Measurements from ENCODE around the gene LHX3.

LHX3 gene

DNA sequence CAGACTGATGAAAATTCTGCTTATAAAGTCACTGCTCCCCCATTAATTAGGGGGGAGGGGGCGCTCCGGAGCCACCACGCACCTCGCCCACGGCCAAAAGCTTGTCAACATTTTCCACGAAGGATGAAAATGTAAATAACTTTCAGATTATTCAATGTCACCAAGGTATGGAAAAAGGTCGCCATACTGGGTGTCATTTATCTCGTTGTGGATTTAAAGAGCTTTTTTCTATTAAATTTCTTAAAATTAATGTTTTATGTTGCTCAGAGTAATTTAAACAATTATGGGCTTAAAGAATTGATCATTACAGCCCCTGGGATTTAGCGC, 13.0 kb downstream of the LHX3 start:
- no peak for DNase-seq

DNA sequence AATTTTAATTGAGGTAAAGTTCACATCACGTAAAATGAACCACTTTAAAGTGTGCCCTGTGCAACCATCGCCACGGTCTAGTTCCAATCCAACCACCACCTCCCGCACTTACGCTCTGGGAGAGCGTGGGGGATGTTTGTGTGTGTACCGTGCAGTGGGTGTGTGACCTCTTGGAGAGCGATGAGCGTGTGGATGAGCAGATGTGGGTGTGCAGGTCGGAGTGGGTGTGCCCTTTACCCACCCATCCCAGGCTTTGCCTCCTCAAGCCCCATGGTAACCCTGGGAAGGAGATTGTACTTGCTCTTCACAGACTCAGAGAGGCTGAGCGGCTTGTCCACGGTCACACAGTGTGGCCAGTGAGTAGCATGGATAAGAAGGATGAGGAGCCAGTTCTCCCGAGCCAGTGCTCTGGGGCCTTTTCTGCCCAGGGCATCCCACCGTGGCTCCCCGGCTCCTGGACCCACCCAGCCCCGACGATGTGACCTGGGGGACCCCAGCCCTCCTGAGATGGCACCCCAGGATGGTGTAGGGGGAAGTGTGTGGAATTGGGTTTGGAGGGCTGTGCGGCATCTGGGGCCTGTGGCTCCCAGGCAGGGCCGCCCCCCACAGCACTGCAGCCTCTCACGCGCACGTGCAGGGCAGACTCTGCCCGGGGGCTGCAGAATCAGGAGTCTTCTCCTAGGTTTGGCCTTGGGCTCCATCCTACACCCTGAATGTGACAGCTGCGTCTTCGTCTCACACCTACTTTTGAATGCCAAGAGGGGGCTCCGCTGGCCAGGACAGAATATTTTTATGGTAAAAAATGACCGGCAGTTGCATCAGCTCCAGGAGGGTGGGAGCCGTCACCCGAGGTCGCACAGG, 13.6 kb downstream of the LHX3 start:
- no peak for DNase-seq

DNA sequence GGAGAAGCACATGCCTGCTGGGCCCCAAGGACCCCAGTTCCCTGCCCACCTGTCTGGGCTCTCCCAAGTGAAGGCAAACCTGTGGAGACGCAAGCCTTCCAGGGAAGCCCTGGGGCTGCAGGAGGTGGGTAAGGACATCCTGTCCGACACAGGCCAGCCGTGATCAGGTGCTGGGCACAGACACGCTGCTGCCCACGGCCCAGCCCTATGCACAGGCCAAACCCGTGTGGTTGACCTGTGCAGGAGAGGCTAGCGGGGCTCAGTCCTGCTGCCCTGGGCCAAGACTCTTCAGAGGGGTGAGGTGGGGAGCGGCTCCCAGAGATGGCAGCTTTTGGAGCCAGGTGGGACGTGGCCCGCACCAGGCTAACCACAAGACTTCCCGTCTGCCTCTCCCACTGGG, 14.3 kb downstream of the LHX3 start:
- DNase-seq = no peak

DNA sequence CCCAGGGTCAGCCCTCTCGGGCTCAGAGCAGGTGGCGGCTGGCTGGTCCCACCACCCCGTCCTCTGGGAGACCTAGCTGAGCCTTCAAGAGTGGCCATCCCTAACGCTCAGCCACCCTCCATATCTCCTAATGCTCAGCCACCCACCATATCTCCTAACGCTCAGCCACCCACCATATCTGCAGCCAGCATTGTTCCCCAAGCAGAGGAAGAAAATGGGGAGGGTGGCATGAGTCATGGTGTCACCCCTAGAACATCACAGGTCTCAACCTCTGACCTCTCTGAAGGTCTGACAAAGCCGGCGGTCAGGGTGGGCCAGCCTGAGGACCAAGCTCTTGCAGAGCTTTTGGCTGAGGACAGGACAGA, 14.7 kb downstream of the LHX3 start:
- DNase-seq = no peak

DNA sequence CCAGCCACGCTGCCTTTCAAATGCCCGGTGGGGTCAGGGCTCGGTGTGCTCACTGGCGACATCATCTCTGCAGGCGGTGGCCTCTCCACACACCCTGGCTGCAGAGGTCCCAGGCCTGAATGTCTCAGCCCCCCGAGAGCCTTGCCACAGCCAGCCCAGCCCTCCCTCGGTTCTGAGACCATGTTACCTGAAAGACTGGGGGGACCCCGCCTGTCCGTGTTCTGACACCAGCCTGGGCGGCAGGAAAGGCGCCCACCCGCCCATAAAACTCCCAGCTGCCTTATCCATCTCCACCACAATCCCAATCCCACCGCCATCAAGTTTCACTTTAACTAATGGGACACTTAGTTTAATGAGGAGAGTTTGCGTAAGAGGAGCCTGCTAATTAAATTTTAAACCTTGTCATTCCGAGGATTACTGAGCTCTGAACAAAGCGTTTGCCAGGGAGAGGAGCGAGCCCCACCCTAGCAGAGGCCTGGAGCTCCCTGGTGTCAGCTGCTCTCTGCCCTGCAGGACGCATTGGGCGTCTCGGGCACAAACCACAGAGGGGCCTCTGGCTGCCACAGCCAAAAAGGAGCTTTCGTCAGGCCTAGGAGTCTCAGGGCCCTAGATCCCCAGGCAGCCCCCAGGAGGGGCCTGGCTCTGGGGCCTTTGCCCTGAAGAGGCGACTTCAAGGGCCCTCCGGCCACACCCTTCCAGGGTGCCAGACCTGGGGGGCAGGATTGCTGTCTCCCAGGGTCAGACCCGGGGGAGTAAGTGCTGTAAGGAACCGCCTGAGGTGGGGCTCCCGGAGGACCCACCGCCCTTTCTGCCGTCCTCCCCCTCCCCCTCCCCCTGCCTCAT, 15.3 kb downstream of the LHX3 start:
- DNase-seq = no peak

DNA sequence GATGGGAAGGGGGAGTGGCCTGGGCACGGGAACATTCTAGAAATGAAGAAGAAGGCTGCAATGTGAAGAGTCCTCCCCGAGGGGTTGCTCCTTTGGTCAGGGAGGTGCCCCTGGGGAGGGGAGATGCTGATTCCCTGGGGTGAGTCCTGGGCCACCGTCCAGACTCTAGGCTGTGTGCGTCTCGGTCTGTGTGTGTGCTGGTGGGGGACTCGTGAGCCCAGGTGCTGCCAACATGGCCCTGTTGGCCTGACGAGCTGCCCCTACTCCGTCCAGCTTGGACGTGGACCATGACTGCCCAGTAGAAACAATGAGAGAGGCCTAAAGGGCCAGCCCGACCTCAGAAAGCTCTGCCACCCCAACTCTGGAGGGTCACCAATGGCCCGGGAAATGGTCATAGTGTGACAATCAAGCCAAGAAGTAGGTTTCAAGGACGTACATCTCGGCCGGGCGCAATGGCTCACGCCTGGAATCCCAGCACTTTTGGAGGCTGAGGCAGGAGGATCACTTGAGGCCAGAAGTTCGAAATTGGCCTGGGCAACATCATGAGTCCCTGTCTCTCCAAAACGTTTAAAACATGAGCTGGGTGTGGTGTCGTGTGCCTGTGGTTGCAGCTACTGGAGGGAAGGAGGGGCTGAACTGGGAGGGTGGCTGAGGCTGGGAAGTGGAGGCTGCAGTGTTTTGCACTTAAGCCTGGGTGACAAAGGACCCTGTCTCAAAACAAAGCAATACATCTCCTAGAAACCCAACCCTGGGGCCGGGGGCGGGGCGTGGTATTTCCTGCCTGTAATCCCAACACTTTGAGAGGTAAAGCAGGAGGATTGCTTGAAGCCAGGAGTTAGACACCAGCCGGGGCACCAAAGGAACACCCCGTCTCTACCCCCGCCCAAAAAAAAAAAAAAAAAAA, 17.0 kb downstream of the LHX3 start:
- no peak for DNase-seq

DNA sequence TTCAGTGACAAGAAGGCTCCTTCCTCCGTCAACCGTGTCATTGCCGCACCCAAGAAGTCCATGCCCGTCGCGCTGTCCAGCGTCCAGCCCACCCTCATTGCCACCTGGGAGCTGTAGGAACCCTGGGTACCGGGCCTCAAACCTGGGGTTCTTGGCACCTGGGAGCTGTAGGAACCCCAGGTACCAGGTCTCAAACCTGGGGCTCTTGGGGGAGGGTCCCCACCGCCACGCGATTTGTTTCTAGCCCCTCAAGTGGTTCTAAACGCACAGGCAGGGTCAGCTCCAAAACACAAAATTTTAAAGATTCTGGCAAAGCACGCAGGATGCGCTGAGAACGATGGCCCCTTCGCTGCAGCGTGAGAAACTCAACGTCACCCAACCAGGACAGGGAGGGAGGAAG, 17.7 kb downstream of the LHX3 start:
- DNase-seq = no peak

DNA sequence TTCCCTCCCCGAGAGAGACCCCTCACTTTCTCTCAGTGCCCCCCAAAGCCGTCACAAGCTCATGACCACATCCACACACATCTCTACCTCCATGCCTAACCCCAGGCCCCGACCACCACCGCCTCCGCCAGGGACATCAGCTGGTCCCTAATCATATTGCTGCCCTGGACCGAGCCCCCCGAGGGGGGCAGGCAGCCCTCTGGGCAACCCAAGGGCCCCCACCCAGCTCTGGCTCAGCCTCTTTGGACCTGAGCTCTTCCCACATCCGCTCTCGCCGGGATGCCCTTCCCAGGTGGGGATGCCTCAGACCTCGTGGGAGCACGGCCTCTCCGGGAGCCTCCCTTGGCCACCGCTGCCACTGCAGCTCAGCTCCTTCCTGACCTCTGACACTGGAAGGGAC, 18.5 kb downstream of the LHX3 start:
- DNase-seq = no peak

DNA sequence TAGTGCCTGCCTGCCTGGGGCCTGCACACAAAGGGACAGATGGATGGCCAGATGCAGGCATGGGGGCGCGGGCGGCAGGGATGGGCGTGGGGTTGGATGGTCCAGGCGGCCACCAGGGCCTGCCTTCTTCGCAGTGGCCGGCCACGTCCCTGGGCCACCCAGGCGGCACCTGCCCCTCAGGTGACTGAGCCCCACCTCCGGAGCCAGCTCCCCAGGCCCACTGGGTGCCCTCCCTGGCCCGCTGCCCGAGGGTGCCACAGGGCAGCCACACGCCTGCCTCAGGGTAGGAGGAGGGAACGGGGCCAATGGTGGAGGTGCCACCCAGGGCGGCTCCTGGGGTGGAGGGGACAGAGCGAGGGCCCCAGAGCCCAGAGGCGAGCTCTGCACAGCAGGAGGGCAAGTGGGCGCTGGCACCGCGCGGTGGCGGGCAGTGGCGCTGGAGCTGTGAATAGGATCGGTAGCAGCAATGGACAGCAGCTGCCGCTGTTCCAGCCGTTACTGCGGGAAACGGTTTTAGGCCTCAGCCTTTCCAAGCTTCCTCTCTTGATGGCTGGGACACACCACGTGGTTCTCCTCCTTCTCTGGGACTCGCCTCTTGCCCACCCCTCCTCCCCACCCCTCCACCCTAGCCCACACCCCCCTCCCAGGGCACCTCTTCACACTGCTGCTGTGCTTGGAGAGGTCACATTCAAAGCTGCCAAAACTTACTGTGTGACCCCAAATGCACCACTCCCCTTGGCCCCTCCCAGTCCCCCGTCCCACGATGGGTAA, 19.1 kb downstream of the LHX3 start:
- no peak for DNase-seq

DNA sequence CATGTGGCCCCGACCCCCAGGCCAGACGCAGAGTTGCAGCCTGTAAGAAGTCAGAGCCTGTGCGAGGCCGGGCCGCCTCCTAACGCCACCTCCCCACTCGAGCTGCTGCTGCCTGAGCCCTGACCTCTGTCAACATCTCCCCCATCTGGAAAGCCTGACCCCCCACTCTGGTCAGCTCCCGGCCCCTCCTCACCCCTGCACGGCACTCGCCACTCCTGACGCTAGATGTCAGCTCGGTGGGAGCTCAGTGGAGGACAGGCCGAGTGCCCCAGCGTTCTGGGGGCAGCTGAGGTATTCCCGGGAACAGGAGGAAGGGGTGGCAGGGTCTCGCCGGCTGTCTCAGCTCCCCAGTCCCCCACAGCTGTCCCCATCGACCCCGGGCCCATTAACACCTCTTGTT, 19.9 kb downstream of the LHX3 start:
- no peak for DNase-seq

DNA sequence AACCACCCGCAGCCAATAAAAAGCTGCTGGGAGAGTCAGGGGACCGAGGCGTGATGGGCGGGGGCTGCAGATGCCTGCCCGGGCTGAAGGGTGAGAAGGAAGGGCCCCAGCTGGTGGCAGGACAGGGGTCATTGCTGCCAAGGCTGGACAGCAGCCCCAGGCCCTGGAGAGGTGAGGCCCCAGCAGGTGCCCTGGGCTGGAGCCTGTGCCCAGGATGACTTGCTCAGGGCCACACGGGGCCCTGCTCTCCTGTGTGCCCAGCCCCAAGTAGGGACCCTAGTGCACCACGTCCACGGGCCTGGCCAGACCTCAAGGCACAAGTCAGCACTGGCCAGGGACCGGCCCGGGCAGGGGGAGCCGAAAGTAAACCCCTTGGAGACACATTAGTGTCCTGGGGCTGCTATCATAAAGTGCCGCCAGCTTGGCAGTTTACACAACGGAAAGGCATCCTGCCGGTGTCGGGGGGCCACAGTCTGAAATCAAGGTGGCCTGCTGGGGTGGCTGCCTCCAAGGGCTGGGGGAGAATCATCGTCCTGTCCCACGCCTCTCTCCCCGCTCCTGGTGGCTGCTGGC, 22.0 kb downstream of the LHX3 start:
- no peak for DNase-seq

DNA sequence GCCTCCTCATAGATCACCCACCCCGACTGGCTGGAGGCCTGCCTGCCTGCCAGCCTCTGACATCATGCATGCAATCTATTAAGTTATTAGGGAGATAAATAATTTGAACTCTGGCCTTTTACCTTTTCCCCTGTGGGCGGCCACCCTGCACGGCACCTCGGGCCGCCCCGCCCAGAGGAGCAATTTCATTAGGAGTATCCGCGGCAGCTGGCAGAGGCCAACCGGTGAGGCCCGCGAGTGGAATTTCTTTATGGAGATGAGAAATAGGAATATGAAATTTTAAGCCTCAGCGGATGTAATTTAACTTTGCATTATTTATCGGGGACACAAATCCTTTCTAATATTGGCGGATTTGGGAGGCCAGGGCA, 22.5 kb downstream of the LHX3 start:
- no peak for DNase-seq

DNA sequence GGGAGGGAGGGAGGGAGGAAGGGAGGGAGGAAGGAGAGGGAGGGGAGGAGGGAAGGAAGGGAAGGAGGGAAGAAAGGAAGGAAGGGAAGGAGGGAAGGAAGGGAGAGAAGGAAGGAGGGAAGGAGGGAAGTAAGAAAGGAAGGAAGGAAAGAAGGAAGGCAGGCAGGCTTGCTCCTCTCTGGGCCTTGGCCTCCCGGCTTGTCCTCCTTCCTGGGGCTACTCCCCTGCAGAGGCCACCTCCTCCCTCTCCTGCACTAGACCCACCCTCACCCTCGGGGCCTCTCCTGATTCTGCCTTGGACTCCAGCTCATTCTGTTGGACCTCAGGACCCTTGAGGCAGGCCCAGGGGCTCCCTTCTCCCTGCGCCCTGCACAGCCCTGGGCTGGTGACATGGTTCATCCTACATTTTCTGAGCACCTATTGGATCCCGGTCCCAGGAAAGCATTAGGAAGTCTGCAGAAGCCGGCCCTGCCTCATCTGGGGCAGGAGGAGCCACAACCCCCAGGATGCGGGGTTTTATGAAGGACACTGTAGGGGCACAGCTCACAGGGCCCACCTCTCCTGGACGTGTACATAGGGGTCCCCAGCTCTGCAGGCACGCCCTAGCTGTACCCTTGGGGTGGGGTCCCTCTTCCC, 23.0 kb downstream of the LHX3 start:
- no peak for DNase-seq

DNA sequence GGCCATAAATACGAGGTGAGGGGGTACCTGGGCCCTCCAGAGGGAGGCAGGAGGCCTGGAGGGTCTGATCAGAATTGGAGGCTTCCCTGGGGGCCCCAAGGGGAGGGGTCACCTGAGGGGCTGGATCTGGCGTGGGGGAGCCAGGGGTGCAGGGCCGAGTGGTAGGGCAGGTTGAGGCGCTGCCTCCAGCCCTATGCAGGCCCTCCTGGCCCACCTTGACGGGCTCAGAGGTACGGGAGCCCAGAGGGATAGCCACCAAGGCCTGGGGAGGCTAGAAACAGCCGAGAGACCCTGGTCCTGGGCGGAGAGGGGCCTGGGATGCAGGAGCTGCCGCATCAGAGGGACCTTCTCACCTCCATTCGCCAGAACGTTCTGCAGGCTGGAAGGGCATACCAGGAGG, 24.3 kb downstream of the LHX3 start:
- DNase-seq = no peak

DNA sequence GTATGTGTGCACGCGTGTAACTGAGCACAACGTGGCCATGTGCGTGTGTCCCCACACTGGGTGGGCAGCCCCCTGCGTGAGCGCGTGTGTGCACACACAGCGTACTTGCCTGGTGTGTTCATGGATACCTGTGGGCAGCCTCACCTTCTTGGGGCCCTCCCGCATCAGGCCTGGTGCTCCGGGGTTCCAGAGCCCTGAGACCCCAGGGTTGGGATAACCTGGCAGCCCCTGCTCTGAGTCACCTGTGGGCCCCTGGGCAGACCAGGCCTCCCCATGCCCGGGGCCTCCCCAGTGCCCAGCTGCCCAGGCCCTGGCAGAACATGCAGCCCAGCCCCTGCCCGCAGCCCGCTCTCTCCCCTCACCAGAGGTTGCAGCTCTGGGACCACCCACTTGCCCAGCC, 25.2 kb downstream of the LHX3 start:
- DNase-seq = no peak

DNA sequence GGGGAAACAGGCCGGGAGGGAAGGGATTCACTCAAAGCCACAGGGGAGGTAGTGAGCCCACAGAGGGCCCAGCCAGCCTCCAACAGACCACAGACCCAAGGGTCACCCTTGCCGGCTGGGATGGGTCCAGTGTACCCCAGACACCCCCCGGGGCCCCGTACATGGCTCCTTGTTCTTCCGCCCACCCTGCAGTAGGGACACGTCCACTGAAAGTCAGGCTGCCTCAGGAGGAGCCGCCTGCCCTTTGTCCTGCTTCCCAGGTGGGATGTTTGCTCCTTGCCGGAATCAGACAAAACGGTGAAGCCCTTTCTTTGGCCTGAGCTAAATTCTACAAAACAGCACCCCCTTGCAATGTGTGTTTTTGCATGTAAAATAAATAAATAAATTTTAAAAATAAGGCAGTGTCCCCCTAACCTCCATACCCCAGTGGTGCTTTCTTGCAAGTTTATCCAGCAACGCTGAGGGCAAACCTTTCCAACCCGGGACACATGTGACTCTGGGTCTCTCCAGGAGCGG, 25.8 kb downstream of the LHX3 start:
- DNase-seq = no peak

DNA sequence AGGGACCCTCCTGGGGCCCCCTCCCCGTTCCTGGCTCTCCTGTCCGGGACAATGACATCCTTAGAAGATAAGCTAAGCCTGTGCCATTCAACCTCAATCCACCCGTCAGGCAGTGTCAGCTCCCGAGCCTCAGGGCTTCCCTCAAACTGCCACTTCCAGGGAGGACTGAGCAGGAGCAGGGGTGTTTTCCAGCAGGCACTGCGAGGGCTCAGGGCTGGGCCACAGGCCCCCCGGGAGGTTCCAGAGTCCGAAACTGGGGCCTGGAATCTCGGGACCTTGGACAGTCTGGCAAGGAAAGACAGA, 26.2 kb downstream of the LHX3 start:
- DNase-seq = no peak

DNA sequence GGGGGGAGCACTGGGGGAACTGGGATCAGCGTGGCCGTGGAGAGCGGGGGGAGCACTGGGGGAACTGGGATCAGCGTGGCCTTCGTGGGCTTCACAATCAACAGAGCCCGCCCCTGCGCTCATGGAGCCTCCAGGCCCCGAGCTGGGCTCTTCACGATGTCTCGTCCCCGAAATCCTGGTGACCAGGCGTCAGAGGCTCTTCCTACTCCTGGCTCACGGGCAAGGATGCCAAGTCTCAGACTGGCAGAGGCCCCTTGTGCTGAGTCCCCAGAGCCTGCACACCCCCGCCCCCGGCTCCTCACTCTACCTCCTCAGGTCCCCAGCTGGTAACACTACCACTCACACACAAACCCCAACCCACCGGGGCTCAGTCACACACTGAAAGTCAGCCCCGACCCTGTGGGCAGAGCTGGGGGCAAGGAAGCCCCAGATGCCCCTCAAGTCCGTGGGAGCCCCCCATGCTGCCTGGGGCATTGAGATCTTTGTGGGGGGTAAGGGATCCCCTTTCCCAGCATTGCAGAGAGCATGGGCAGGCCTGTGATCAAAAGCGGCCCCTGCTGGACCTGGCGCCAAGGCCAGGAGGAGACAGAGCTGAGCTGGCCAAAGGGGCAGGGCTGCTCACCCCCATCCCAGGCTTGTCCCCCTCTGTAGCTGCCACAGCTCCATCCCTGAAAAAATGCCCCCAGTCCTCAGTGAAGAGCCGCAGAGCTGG, 26.7 kb downstream of the LHX3 start:
- DNase-seq = no peak

DNA sequence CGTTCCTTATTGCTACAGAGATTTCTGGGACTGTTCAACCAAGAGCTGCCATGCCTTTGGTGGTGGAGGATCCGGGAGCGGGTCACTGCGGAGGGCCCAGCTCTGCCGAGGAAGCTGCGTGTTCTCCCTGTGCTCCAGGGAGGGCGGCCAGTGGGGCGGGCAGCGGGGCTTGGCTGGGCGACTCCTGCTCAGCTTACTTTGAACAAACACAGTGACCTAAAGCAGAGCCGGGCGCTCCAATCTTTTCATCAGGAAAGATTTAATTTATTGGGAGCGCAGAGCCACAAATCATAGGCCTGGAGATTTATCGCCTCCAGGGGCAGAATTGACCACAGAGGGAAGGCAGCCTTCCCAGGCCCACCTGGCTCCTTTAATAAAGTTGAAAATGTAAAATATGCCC, 27.7 kb downstream of the LHX3 start:
- no peak for DNase-seq

DNA sequence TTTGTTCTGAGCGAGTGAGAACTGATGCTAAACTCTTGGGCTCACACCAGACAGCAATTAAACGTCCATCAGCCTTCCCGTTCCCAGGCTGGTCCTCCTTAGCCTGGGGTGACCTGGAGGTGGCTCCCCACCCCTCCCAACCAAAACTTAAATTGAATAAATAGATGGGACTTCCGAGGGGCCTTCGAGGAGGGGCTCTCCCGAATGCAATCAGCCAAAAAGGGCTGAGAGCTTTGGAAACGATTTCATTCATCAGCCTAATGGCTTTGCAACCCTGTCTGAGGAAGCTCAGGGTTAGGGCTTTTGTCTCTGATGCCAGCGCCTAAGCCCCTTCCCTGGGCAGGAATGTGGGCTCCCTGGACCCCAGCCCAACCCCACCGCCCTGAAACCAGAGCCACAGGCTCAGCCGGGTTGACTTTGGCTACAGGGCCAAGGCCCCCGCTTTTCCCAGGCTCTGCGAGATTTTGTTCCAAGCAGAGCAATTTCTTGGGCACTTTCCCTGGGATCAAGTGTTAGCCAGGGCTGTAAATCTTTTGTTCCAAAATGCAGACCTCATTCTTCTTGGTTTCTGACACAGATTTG, 29.2 kb downstream of the LHX3 start:
- no peak for DNase-seq

Data from NCI-H1105 (cell line).